ENCODE data around the gene ZNF527. TPM values are rescaled to one million over a fixed set of nuclear protein-coding genes. Genes with fewer than 3 reads are reported as not detected.

ZNF527 gene
- total RNA-seq, 1 experiment from 2014 or later = 3.2 TPM

GRCh38 chr19:37412700-37413099 lies 41.8 kb downstream of the ZNF527 start:
- no peak overlapping the region for H3K4me3 ChIP-seq
- CTCF ChIA-PET = no interaction called here
- peaks cover 65% of the 10 kb centered on the region for H3K9me3 ChIP-seq (ENCODE audit: insufficient read depth, low read depth)

DNA sequence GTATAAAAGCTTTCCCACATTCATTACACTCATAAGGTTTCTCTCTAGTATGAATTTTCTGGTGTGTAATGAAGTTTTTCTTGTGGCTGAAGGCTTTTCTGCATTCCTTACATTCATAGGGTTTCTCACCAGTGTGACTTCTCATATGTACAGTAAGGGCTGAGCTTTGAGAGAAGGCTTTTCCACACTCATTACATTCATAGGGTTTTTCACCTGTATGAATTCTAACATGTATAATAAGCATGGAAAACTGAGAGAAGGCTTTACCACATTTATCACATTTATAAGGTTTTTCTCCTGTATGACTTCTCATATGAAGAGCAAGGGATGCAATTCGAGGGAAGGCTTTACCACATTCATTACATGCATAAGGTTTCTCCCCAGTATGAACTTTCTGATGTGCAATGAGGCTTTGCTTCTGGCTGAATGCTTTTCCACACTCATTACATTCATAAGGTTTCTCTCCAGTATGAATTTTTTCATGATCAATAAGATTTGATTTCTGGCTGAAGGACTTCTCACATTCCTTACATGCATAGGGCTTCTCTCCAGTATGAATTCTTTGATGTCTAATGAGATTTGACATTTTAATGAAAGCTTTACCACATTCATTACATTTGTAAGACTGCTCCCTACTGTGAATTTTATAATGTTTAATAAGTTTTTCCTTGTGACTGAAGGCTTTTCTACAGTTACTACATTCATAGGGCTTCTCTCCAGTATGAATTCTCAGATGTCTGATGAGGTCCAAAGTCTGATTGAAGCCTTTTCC lies 42.6 kb downstream of the ZNF527 start:
- no peaks in the 10 kb centered on the region for H4K20me1 ChIP-seq (ENCODE audit: insufficient read depth)
- H3K79me2 ChIP-seq (ENCODE audit: low read depth) = no peaks in the 10 kb centered on the region
- H3K4me1 ChIP-seq (replicated peaks; ENCODE audit: insufficient read depth) = no peaks in the 10 kb centered on the region
- intact Hi-C loops (cut with micrococcal nuclease; ENCODE audit: unreplicated experiment) = no loop called here
- no peaks in the 10 kb centered on the region for H3K36me3 ChIP-seq (ENCODE audit: low read depth)
- H2AFZ ChIP-seq = no peak overlapping the region
- H3F3A ChIP-seq (ENCODE audit: insufficient read depth, low read depth) = no peaks in the 10 kb centered on the region
- no peaks in the 10 kb centered on the region for H3K27me3 ChIP-seq (ENCODE audit: insufficient read depth, low read depth)
- no peak overlapping the region for H3K4me2 ChIP-seq
- no peak overlapping the region for H3K27ac ChIP-seq
- no TSS peak for BruUV-seq (replicated peaks)
- peaks cover 68% of the 10 kb centered on the region for H3K9me3 ChIP-seq (ENCODE audit: insufficient read depth, low read depth)
- POLR2A ChIA-PET (ENCODE audit: unreplicated experiment) = no interaction called here
- H3K9me2 ChIP-seq (ENCODE audit: insufficient read depth) = no peaks in the 10 kb centered on the region
- no peak for DNase-seq
- CTCF ChIA-PET = no interaction called here
- H3K4me3 ChIP-seq = no peak overlapping the region
- TF ChIP-seq CTCF (conservative IDR thresholded peaks at IDR 0.05) (no peak), EZH2 (IDR thresholded peaks at IDR 0.05; ENCODE audit: low read depth) (no peak)

More at GRCh38 chr19:37412700-37413099, 41.8 kb downstream of the ZNF527 start:
- Histone ChIP-seq H3K27me3 (ENCODE audit: insufficient read depth, low read depth) (no peaks in the 10 kb centered on the region), H3K27ac (no peak overlapping the region), H3K9me2 (ENCODE audit: insufficient read depth) (no peaks in the 10 kb centered on the region), H3K4me2 (no peak overlapping the region), H3K79me2 (ENCODE audit: low read depth) (no peaks in the 10 kb centered on the region), H3F3A (ENCODE audit: insufficient read depth, low read depth) (no peaks in the 10 kb centered on the region), H3K36me3 (ENCODE audit: low read depth) (no peaks in the 10 kb centered on the region), H4K20me1 (ENCODE audit: insufficient read depth) (no peaks in the 10 kb centered on the region), H3K4me1 (replicated peaks; ENCODE audit: insufficient read depth) (no peaks in the 10 kb centered on the region), H2AFZ (no peak overlapping the region)
- TF ChIP-seq CTCF (conservative IDR thresholded peaks at IDR 0.05) (no peak), EZH2 (IDR thresholded peaks at IDR 0.05; ENCODE audit: low read depth) (no peak)
- no TSS peak for BruUV-seq (replicated peaks)
- intact Hi-C loops (cut with micrococcal nuclease; ENCODE audit: unreplicated experiment) = no loop called here
- DNase-seq = no peak
- POLR2A ChIA-PET (ENCODE audit: unreplicated experiment) = no interaction called here

Other genes starting within 250 kb of the ZNF527 start
- 9.9 and 13.8 TPM in 2 replicates for gene ZNF585A, start 198.4 kb upstream of the ZNF527 start, total RNA-seq (2021)
- 9.9 and 11.0 TPM in 2 replicates for gene ZNF585B, start 160.6 kb upstream of the ZNF527 start, total RNA-seq (2021)
- gene ZNF383, start 152.9 kb upstream of the ZNF527 start, total RNA-seq (2021) = 6.2 and 6.5 TPM in 2 replicates
- gene ZNF569, start 96.3 kb downstream of the ZNF527 start, total RNA-seq (2021) = 1.5 and 3.3 TPM in 2 replicates
- gene ZNF570, start 98.3 kb downstream of the ZNF527 start, total RNA-seq (2021) = 2.5 and 3.6 TPM in 2 replicates
- 5.2 and 7.2 TPM in 2 replicates for gene ZNF793, start 135.8 kb downstream of the ZNF527 start, total RNA-seq (2021)
- 2.1 and 2.2 TPM in 2 replicates for gene ZNF571, start 223.7 kb downstream of the ZNF527 start, total RNA-seq (2021)
- gene ZNF540, start 223.8 kb downstream of the ZNF527 start, total RNA-seq (2021) = 0.25 and 0.37 TPM in 2 replicates

Measured in PC-9 (cell line).